OCI-LY1 (cell line): Measurements from ENCODE around the gene ANKRD52.
"Not testable (repeated sequence)": the region's sequence is repeated elsewhere in the genome, so short reads cannot be mapped to it uniquely, and the experiment has no call there.

Experiments
- H2AFZ ChIP-seq: fragments of 200-600 bp; sonication (generic), shearing (Covaris generic); 2 replicates; pipeline ENCODE4 v1.6.0; 2014; ENCODE audit warnings: antibody characterized with exemption, mild to moderate bottlenecking, low read length
- H3F3A ChIP-seq: fragments of 200-600 bp; sonication (generic), shearing (Covaris generic); 2 replicates; pipeline ENCODE4 v1.6.0; 2014; ENCODE audit warnings: mild to moderate bottlenecking, antibody characterized with exemption, low read length, moderate library complexity; ENCODE audit not compliant: insufficient read depth
- H3K27ac ChIP-seq: fragments of 200-600 bp; sonication (generic); 2 replicates; pipeline ENCODE4 v1.5.1; 2014; ENCODE audit warnings: low read length, mixed run types, mild to moderate bottlenecking, low read depth; ENCODE audit not compliant: poor library complexity, severe bottlenecking
- H3K27me3 ChIP-seq: fragments of 200-600 bp; sonication (generic); 2 replicates; pipeline ENCODE4 v1.6.0; 2014; ENCODE audit warnings: antibody characterized with exemption, mild to moderate bottlenecking, low read length, moderate library complexity; ENCODE audit not compliant: insufficient read depth
- H3K36me3 ChIP-seq: fragments of 200-600 bp; sonication (generic); 2 replicates; pipeline ENCODE4 v1.6.1; 2014; ENCODE audit warnings: mild to moderate bottlenecking, antibody characterized with exemption, low read length, moderate library complexity, mixed read lengths; ENCODE audit not compliant: insufficient read depth
- H3K4me1 ChIP-seq: fragments of 200-600 bp; sonication (generic); 2 replicates; pipeline ENCODE4 v1.5.1; 2014; ENCODE audit warnings: mild to moderate bottlenecking, low read length, moderate library complexity; ENCODE audit not compliant: insufficient read depth, severe bottlenecking
- H3K4me2 ChIP-seq: fragments of 200-600 bp; sonication (generic), shearing (Covaris generic); 2 replicates; pipeline ENCODE4 v1.6.1; 2014; ENCODE audit warnings: low read length
- H3K4me3 ChIP-seq: fragments of 200-600 bp; sonication (generic); 2 replicates; pipeline ENCODE4 v1.5.1; 2014; ENCODE audit warnings: low read length, low read depth, mild to moderate bottlenecking, mixed read lengths; ENCODE audit not compliant: poor library complexity, severe bottlenecking
- H3K79me2 ChIP-seq: fragments of 200-600 bp; shearing (Covaris generic); 2 replicates; pipeline ENCODE4 v1.6.1; 2016; ENCODE audit warnings: mixed run types, low read length, mixed read lengths; ENCODE audit not compliant: insufficient read depth
- H3K9ac ChIP-seq: fragments of 200-600 bp; sonication (generic), shearing (Covaris generic); 2 replicates; pipeline ENCODE4 v1.6.1; 2014; ENCODE audit warnings: mild to moderate bottlenecking, low read length, mixed read lengths
- H3K9me2 ChIP-seq: fragments of 200-600 bp; sonication (generic), shearing (Covaris generic); 2 replicates; pipeline ENCODE4 v1.6.1; 2014; ENCODE audit warnings: low read depth, mild to moderate bottlenecking, low read length, mixed read lengths
- H3K9me3 ChIP-seq: fragments of 200-600 bp; shearing (Covaris generic); 2 replicates; pipeline ENCODE4 v1.6.1; 2014; ENCODE audit warnings: low read length, mixed read lengths
- H4K20me1 ChIP-seq: fragments of 200-600 bp; sonication (generic), shearing (Covaris generic); 2 replicates; pipeline ENCODE4 v1.6.0; 2016; ENCODE audit warnings: mild to moderate bottlenecking, low read length; ENCODE audit not compliant: insufficient read depth
- CTCF ChIP-seq: fragments of 200-600 bp; sonication (generic), shearing (Covaris generic); IDR thresholded peaks from 2 replicates; pipeline ENCODE4 v1.5.1; 2017; ENCODE audit warnings: mild to moderate bottlenecking, antibody characterized with exemption, low read length, moderate library complexity, mixed read lengths
- EZH2 ChIP-seq: fragments of 200-600 bp; sonication (generic), shearing (Covaris generic); IDR thresholded peaks from 2 replicates; pipeline ENCODE4 v1.8.0; 2017; ENCODE audit warnings: borderline replicate concordance, mixed run types, mild to moderate bottlenecking, antibody characterized with exemption, low read length, moderate library complexity, mixed read lengths

The ANKRD52 gene

GRCh38 chr12:56293795-56294194 lies 35.6 kb upstream of the ANKRD52 start:
- H3K4me1 ChIP-seq, result peaks cover 34% of the 10 kb centered on the region
- H3K9ac ChIP-seq, result no peak overlapping the region
- no peaks in the 10 kb centered on the region for H3K9me2 ChIP-seq

GRCh38 chr12:56288705-56289387 lies 30.7 kb upstream of the ANKRD52 start:
- Histone ChIP-seq H3K4me1 (peaks cover 6% of the 10 kb centered on the region), H3K4me3 (no peak overlapping the region), H2AFZ (no peak overlapping the region), H3K27ac (no peak overlapping the region), H3K79me2 (peaks cover 49% of the 10 kb centered on the region), H3K9me2 (no peaks in the 10 kb centered on the region), H3K9ac (no peak overlapping the region), H3K9me3 (no peaks in the 10 kb centered on the region), H3K27me3 (no peaks in the 10 kb centered on the region), H3K36me3 (peaks cover 78% of the 10 kb centered on the region), H3F3A (no peaks in the 10 kb centered on the region), H4K20me1 (no peaks in the 10 kb centered on the region), H3K4me2 (no peak overlapping the region)
- TF ChIP-seq CTCF (no peak), EZH2 (no peak)

More at GRCh38 chr12:56293795-56294194, 35.6 kb upstream of the ANKRD52 start:
- Histone ChIP-seq H3K27me3 (no peaks in the 10 kb centered on the region), H4K20me1 (no peaks in the 10 kb centered on the region), H3K4me2 (no peak overlapping the region), H3F3A (no peaks in the 10 kb centered on the region), H3K27ac (no peak overlapping the region), H3K9me3 (no peaks in the 10 kb centered on the region), H2AFZ (no peak overlapping the region), H3K79me2 (peaks cover 87% of the 10 kb centered on the region), H3K4me3 (no peak overlapping the region), H3K36me3 (peaks cover 73% of the 10 kb centered on the region)
- TF ChIP-seq EZH2, result no peak
- TF ChIP-seq CTCF, result no peak

GRCh38 chr12:56286044-56286830 lies 28.1 kb upstream of the ANKRD52 start:
- Histone ChIP-seq H3K36me3 (peaks cover 90% of the 10 kb centered on the region), H3K27ac (no peak overlapping the region), H3K9ac (no peak overlapping the region)

GRCh38 chr12:56284263-56284662 lies 26.1 kb upstream of the ANKRD52 start:
- H3K9ac ChIP-seq, H4K20me1 ChIP-seq, H3K27ac ChIP-seq, H3K27me3 ChIP-seq, H3K9me3 ChIP-seq, H3K4me1 ChIP-seq, H2AFZ ChIP-seq, H3K4me3 ChIP-seq, H3F3A ChIP-seq, H3K4me2 ChIP-seq, H3K9me2 ChIP-seq: not testable (repeated sequence)
- Histone ChIP-seq H3K36me3 (peaks cover 88% of the 10 kb centered on the region), H3K79me2 (peaks cover 14% of the 10 kb centered on the region)

More at GRCh38 chr12:56286044-56286830, 28.1 kb upstream of the ANKRD52 start:
- no peaks in the 10 kb centered on the region for H3K27me3 ChIP-seq
- no peak overlapping the region for H3K4me3 ChIP-seq
- H3K4me2 ChIP-seq, result no peak overlapping the region
- H3F3A ChIP-seq, result no peaks in the 10 kb centered on the region
- H3K9me2 ChIP-seq, result no peaks in the 10 kb centered on the region
- no peaks in the 10 kb centered on the region for H4K20me1 ChIP-seq
- no peak for TF ChIP-seq CTCF
- no peak for TF ChIP-seq EZH2
- no peaks in the 10 kb centered on the region for H3K4me1 ChIP-seq
- no peak overlapping the region for H2AFZ ChIP-seq
- peaks cover 30% of the 10 kb centered on the region for H3K79me2 ChIP-seq
- no peaks in the 10 kb centered on the region for H3K9me3 ChIP-seq
